Skin epidermis (tissue), 12 donors: Measurements from ENCODE around the gene ANKRD24.
A peak's percentile ranks its signal among the peaks of the same experiment; 100 is the strongest.
"Not testable (repeated sequence)": the region's sequence is repeated elsewhere in the genome, so short reads cannot be mapped to it uniquely, and the experiment has no call there.

Source experiments
- H3K27ac ChIP-seq, 21 experiments: fragments of 200-600 bp; sonication (generic) in 11 of 21; one replicate each; pipeline ENCODE4 v1.5.0; 2020; ENCODE audit warnings: mild to moderate bottlenecking in 3 of 21, inconsistent platforms in 2 of 21, moderate library complexity in 2 of 21
- H3K4me3 ChIP-seq, 7 experiments: fragments of 200-600 bp; sonication (generic) in 2 of 7; one replicate each; pipeline ENCODE4 v1.5.0; 2020; ENCODE audit warnings: inconsistent platforms in 2 of 7, mild to moderate bottlenecking in 2 of 7, moderate library complexity in 1 of 7

The ANKRD24 gene

GRCh38 chr19:4182084-4182810 lies at the start of gene ANKRD24, which contains the start of gene SIRT6:
TSS of gene ANKRD24 (plus strand) at chr19:4182689. CDS start at chr19:4186426, 3,737 bp downstream.
TSS of gene SIRT6 (minus strand) at chr19:4182563. CDS start at chr19:4182539, 24 bp downstream.
- Histone ChIP-seq H3K27ac (peak within 1 kb of the TSS; percentile 60 to 96 (median 90)), H3K4me3 (peak within 1 kb of the TSS; percentile 57 to 98 (median 84))

GRCh38 chr19:4134351-4134750 lies 48.1 kb upstream of the ANKRD24 start:
- Histone ChIP-seq H3K27ac (no peak overlapping the region), H3K4me3 (no peak overlapping the region)

DNA sequence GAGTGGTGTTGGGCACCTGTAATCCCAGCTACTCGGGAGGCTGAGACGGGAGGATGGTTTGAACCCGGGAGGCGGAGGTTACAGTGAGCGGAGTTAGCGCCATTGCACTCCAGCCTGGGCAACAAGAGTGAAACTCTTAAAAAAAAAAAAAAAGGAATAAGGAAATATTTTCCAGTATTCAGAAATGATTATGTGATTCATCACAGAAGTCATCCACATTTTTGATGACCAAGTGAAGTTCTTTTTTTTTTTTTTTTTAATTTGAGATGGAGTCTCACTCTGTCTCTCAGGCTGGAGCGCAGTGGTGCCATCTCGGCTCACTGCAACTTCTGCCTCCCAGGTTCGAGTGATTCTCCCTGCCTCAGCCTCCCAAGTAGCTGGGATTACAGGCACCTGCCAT lies 47.1 kb upstream of the ANKRD24 start:
- not testable (repeated sequence) for H3K4me3 ChIP-seq, H3K27ac ChIP-seq

DNA sequence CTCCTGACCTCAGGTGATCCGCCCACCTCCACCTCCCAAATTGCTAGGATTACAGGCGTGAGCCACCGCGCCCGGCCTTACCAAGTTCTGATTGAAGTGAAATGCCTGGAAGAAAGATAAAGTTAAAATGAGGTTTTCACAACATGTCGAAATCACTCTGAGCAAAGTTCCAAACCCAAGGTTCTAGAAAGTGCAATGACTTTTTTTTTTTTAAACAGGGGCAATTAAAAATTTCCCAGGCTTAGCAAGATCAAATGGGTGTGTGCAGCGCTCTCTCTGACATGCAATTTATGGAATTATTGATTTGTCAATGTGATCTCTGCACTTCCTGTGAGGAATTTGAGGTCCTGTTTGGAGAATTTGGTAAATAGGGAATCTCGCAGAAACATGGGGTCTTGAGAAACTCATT lies 45.8 kb upstream of the ANKRD24 start:
- H3K27ac ChIP-seq = no peak overlapping the region
- no peak overlapping the region for H3K4me3 ChIP-seq

- Histone ChIP-seq H3K27ac (no peak overlapping the region), H3K4me3 (no peak overlapping the region)
Measured at GRCh38 chr19:4138445-4138844, 44.0 kb upstream of the ANKRD24 start.

DNA sequence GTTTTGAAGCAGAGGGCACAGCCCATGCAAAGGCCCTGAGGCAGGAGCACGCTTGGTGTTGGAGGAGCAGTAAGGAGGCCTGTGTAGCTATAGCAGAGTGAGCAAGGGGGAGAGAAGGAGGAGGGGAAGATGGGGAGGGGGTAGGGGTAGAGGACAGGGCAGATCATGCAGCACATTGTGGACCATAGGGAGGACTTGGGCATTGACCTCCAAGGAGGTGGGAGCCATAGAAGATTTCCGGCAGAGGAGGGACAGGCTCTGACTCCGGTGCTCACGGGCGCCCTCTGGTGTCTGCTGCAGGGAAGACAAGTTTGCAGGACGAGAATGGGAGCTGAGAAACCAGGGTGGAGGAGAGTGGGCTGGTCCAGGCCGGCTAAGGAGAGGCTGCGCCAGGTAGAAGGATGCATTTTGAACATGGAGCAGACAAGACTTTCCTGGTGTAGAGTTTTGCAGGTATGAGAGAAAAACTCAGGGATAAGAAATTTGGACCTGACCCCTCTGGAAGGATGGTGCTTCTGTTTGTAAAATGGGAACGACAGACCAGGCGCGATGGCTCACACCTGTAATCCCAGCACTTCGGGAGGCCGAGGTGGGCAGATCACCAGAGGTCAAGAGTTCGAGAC lies 42.8 kb upstream of the ANKRD24 start:
- H3K4me3 ChIP-seq = no peak overlapping the region

DNA sequence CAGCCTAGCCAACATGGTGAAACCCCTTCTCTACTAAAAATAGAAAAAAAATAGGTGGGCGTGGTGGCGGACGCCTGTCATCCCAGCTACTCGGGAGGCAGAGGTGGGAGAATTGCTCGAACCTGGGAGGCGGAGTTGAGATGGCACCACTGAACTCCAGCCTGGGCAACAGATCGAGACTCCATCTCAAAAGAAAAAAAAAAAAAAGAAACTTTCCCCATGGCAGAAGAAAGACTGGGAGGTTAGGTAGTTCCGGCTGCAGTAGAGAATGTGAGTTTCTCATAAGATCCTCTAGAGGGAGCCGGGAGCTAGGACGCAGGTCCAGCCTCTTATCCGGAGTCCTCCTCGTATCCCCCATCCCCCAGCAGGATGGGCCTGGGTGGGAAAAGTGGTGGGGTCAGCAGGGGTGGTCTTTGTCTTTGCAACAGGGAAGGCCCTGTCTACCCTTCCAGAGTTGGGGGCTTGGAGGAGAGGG lies 42.2 kb upstream of the ANKRD24 start:
- Histone ChIP-seq H3K27ac (no peak overlapping the region), H3K4me3 (no peak overlapping the region)

More for the DNA sequence above, 42.8 kb upstream of the ANKRD24 start:
- H3K27ac ChIP-seq = no peak overlapping the region

GRCh38 chr19:4142916-4143315 lies 39.6 kb upstream of the ANKRD24 start:
- H3K4me3 ChIP-seq, H3K27ac ChIP-seq: not testable (repeated sequence)

DNA sequence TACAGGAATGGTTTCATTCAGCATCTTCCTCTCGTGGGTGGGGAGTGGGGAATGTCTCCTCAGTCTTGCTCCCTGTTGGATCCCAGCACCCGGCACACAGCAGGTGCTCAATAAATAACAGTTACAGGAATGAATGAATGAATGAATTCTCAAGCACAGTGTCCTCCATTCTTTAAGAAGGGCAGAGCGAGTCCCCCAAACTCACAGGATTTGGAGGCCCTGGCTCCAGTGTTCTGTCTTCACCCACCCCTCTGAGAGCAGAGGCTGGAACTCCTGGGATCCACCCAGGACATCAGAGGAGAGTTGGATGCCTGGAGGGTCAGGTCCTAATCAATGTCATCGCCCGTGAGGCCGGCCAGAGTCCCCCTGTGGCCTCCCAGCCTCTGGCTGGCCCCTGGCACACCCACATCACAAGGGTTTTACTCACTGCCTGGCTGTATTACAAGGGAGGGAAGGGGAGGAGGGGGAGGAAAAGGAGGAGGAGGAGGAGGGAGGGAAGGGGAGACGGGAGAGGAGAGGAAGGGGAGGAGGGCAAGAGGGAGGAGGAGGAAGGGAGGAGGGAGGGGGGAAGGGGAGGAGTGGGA lies 37.7 kb upstream of the ANKRD24 start:
- no peak overlapping the region for H3K27ac ChIP-seq

GRCh38 chr19:4149518-4150288 lies 32.8 kb upstream of the ANKRD24 start:
- no peak overlapping the region for H3K4me3 ChIP-seq
- no peak overlapping the region for H3K27ac ChIP-seq

More for the DNA sequence above, 37.7 kb upstream of the ANKRD24 start:
- H3K4me3 ChIP-seq = no peak overlapping the region

GRCh38 chr19:4151623-4152022 lies 30.9 kb upstream of the ANKRD24 start:
- no peak overlapping the region for H3K4me3 ChIP-seq
- no peak overlapping the region for H3K27ac ChIP-seq

- Histone ChIP-seq H3K27ac (no peak overlapping the region), H3K4me3 (no peak overlapping the region)
Measured at GRCh38 chr19:4152241-4152998, 30.1 kb upstream of the ANKRD24 start.

DNA sequence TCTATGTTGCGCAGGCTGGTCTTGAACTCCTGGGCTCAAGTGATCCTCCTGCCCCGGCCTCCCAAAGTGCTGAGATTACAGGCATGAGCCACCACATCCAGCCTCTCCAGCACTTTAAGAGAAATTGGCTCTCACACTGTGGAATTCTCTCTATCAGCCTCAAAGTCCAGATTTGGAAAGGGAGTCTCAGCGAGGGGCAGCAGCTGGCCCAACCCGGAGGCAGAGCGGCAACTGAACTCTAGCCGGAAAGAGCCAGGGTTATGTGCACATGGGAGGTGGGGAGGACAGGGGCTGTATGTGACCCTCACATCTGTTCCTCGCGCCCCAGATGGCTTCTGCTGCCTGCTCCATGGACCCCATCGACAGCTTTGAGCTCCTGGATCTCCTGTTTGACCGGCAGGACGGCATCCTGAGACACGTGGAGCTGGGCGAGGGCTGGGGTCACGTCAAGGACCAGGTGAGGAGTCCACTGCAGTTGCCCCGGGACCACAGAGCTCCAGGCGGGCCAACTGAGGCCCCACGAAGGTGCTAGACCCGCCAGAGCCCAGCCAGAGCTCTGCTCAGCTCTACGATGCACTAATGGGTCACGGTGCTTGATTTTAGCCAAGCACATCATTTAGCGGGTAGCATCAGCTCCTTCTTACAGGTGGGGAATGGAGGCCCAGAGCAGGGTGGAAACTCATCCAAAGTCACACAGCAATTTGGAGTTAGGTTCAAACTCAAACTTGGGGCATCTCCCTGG lies 27.7 kb upstream of the ANKRD24 start:
- Histone ChIP-seq H3K4me3 (no peak overlapping the region), H3K27ac (no peak overlapping the region)

- no peak overlapping the region for H3K27ac ChIP-seq
- no peak overlapping the region for H3K4me3 ChIP-seq
Measured at GRCh38 chr19:4157164-4157563, 25.3 kb upstream of the ANKRD24 start.

- not testable (repeated sequence) for H3K27ac ChIP-seq
Measured at GRCh38 chr19:4157971-4158370, 24.5 kb upstream of the ANKRD24 start.

DNA sequence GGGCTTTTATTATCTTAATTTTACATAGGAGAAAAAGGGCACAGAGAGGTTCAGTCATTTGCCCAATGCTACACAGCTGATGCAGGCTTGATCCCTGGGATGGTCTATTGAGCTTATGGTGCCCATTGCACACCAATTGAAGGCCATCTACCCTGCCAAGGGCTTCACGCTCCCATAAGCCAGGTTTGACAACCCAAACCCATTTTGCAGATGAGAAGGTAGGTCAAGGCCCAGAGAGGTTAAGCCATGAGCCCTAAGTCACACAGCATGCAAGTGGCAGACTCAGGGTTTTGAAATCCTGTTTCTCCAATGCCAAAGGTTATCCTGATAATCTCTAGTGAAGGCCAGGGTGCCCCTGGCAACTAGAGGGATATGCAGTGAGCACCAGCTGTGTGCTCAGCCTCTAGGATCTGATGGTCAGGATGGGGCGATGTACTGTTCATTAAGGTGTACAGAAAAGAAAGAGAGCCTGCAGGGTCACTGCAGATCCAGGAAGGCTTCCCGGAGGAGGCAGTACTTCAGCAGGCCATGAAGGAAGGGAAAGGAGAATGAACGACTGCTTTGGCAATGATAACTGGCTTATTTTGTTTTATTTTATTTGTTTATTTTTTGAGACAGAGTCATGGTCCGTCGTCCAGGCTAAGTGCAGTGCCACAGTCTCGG lies 20.9 kb upstream of the ANKRD24 start:
- no peak overlapping the region for H3K27ac ChIP-seq

More at GRCh38 chr19:4157971-4158370, 24.5 kb upstream of the ANKRD24 start:
- H3K4me3 ChIP-seq = not testable (repeated sequence)

DNA sequence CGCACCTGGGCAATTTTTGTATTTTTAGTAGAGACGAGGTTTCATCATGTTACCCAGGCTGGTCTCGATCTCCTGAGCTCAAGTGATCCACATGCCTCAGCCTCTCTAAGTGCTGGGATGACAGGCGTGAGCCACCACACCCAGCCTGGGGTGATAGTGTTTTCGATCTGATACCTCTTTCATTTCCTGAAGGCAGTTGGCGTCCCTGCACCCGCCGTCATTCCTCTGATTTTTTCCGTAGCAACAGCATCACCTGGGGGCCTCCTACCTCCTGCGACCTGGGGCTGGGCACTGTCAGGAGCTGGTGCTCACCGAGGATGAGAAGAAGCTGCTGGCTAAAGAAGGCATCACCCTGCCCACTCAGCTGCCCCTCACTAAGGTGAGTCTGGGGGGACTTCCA lies 18.2 kb upstream of the ANKRD24 start:
- Histone ChIP-seq H3K4me3 (no peak overlapping the region), H3K27ac (no peak overlapping the region)

More for the DNA sequence above, 20.9 kb upstream of the ANKRD24 start:
- no peak overlapping the region for H3K4me3 ChIP-seq

- Histone ChIP-seq H3K4me3 (no peak overlapping the region), H3K27ac (no peak overlapping the region)
Measured at GRCh38 chr19:4171676-4172075, 10.8 kb upstream of the ANKRD24 start.
